SK-N-MC (cell line): Measurements from ENCODE around the gene FNDC3B.

ENCODE experiments used
- EZH2 ChIP-seq: fragments of 200-600 bp; sonication (generic); IDR thresholded peaks from one replicate; pipeline ENCODE4 v1.6.1; 2017; ENCODE audit warnings: antibody characterized with exemption
- FOXP2 ChIP-seq: optimal IDR thresholded peaks from 2 replicates; pipeline ENCODE3; 2011; ENCODE audit warnings: mild to moderate bottlenecking, moderate library complexity; ENCODE audit not compliant: insufficient read depth; ENCODE audit errors: extremely low read length, control extremely low read depth
- POLR2AphosphoS5 ChIP-seq: IDR thresholded peaks from 2 replicates; pipeline ENCODE4 v1.6.1; 2012; ENCODE audit warnings: mild to moderate bottlenecking, low read depth, low read length, borderline replicate concordance

DNA sequence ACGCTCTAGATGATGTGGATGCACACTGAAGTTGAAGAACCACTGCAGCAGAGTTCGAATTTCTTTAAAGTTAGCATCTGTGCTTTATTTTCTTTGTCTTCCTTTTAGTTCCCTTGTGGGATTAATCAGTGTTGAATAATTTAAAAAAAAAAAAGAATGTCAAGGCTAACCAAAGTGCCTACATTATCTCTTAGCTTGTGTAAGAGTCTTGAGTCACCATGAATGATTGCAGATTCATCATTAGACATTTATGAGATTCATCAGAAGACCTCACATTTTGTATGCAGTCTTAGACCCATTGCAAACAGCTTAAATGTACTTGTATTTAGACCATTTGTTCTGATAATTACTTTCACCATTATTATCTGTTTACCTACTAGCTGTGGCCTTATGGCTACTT, 182.2 kb downstream of the FNDC3B start:
- TF ChIP-seq POLR2AphosphoS5 (no peak), EZH2 (no peak), FOXP2 (no peak)
